Measurements from ENCODE around the gene GATA2.

GRCh38 chr3:128482666-128483656 lies 10.0 kb downstream of the GATA2 start:
- peak in 1 of 3 donors; percentile 37 for TF ChIP-seq POLR2AphosphoS5 (IDR thresholded peaks at IDR 0.05)
- TF ChIP-seq CTCF (IDR thresholded peaks at IDR 0.05), result no peak
- no peak for TF ChIP-seq POLR2A (IDR thresholded peaks at IDR 0.05)
